ENCODE data around the gene SCN5A. TPM values are rescaled to one million over a fixed set of nuclear protein-coding genes. Genes with fewer than 3 reads are reported as not detected.
A peak's percentile ranks its signal among the peaks of the same experiment; 100 is the strongest.
"Not testable (repeated sequence)": the region's sequence is repeated elsewhere in the genome, so short reads cannot be mapped to it uniquely, and the experiment has no call there.

SCN5A gene
- total RNA-seq, 1 donor from 2014 or later: 6.5 TPM

- DNase-seq: no peak
These were observed 72.0 kb downstream of the SCN5A start for GRCh38 chr3:38577371-38578080.

GRCh38 chr3:38576526-38577370 is 72.7 kb downstream of the SCN5A start:
- DNase-seq: no peak

GRCh38 chr3:38576131-38576525 is 73.4 kb downstream of the SCN5A start:
- no peak for DNase-seq

DNA sequence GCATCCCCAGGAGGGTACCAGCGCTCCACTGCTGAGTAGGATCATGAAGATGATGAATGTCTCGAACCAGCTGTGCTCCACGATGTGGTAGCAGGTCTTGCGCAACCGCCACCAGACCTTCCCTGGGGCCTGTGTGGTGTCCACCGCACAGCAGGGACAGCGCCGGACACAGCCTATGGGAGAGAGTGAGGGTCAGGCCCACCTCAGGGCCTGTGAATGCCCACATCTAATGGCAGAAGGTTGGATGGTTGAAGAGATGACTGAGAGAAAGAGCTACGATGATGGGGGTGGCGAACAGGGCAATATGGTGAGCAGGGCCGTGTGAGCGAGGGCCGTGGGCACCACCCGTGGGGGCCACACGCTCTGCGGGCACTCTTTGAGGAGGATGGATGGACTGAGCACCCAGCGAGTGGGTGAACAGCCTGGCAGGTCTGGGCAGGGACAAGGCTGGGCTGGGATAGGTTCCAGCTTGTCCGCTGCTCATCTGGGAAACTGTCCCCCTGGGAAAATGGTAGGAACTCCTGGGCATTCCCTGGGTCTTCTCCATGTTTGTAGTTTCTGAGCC is 74.1 kb downstream of the SCN5A start:
- DNase-seq: no peak

- peak; percentile 35 for DNase-seq
These were observed 74.8 kb downstream of the SCN5A start for GRCh38 chr3:38574411-38575278.

- DNase-seq: no peak
These were observed 75.9 kb downstream of the SCN5A start for GRCh38 chr3:38573556-38573955.

GRCh38 chr3:38573111-38573510 is 76.4 kb downstream of the SCN5A start:
- no peak for DNase-seq

GRCh38 chr3:38567498-38567897 is 82.0 kb downstream of the SCN5A start:
- no peak for DNase-seq

- DNase-seq: not testable (repeated sequence)
These were observed 82.7 kb downstream of the SCN5A start for GRCh38 chr3:38566794-38567193.

DNA sequence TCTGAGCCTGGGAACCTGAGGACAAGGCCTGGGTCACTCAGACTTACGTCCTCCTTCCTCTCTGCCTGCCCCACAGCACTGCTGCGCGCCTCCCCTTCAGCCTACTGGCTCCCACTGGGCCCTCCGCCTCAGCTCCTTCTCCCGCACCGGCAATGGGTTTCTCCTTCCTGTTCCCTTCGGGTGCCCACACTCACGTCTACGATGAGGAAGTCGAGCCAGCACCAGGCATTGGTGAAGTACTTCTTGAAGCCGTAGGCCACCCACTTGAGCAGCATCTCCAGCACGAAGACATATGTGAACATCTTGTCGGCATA is 83.3 kb downstream of the SCN5A start:
- no peak for DNase-seq

GRCh38 chr3:38565339-38566214 is 83.9 kb downstream of the SCN5A start:
- no peak for DNase-seq

- DNase-seq: no peak
These were observed 84.7 kb downstream of the SCN5A start for GRCh38 chr3:38564631-38565338.

DNA sequence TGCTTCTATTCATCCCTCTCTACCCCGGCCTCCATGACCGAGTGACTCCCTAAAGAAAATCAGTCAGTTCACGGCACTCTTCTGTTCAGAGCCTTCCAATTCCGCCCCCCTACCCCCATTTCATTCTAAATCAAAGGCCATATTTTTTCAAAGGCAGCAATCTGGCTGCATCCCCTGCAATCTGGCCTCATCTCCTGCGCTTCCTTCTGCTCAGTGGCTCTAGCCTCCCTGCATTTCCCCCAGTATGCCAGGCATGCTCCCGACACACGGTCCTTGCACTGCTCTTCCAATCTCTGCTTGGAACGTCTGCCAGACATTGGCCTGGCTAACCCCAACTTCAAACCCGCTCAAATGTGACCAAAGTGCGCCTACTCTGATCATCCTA is 85.6 kb downstream of the SCN5A start:
- DNase-seq: no peak

DNA sequence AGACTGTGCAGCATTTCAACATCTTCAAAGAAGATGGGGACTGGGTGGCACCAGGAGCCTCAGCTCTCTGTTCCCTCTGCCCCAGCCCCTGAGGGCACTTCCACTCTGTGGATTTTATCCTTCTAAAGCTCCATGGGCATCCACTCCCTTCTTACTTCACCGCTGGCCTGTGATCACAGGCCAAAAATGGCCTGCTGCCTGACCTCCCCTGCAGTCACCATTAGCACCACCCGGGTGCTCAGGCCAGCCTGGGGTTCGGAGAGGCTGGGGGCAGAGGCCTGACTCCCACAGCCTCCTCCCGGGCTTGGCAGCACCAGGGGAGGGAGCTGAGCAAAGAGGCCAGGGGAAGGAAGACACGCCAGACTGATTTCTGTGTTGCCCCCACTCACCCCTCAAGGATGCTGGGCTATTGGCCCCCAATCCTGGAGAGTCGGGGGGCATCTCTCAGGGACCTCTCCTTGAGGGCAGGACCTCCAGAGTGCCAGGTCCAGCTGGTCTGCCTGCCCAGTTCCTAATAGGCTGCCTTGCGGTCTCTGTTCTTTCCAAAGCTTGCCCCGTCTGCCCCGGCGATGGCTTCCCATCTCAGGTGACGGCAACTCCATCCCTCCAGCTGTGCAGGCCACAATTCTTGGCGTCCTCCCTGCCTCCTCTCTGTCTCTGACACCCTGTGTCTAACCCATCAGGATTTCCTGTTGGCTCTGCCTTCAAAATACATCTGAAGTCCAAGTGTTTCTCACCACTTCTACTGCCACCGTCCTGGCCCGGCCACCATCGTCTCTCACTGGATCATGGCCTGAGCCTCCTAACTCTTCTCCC is 86.2 kb downstream of the SCN5A start:
- DNase-seq: no peak

GRCh38 chr3:38562467-38562925 is 87.0 kb downstream of the SCN5A start:
- no peak for DNase-seq

GRCh38 chr3:38561746-38562466 is 87.6 kb downstream of the SCN5A start:
- DNase-seq: no peak

GRCh38 chr3:38560996-38561717 is 88.3 kb downstream of the SCN5A start:
- no peak for DNase-seq

DNA sequence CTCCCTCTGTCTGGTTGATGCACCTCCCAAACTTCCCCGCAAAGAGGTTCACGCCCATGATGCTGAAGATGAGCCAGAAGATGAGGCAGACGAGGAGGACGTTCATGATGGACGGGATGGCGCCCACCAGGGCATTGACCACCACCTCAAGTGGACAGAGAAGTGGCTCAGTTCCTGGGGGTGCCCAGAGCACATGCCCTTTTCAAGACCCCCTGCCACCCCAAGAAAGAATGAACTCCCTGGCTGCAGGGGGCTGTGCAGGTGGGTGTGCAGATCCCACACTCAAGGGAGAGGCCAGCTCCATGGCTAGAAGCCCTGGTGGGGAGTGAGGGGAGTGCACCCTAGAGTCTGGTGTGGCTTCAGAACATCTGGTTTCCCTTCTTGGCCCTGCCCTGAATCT is 89.2 kb downstream of the SCN5A start:
- no peak for DNase-seq

GRCh38 chr3:38558864-38559263 is 90.6 kb downstream of the SCN5A start:
- DNase-seq: no peak
